Measurements from ENCODE around the gene VRK2. TPM values are rescaled to one million over a fixed set of nuclear protein-coding genes. Genes with fewer than 3 reads are reported as not detected.
"Not testable (repeated sequence)": the region's sequence is repeated elsewhere in the genome, so short reads cannot be mapped to it uniquely, and the experiment has no call there.

Gene VRK2
- total RNA-seq, 1 donor from 2014 or later = 27.3 TPM

GRCh38 chr2:58180635-58181034, 134.0 kb downstream of the VRK2 start:
- no peak for DNase-seq (ENCODE audit: low read depth)
- no peaks in the 10 kb centered on the region for H3K27me3 ChIP-seq (ENCODE audit: control insufficient read depth, insufficient read depth, low read length)
- H3K36me3 ChIP-seq (ENCODE audit: control insufficient read depth, insufficient read depth, low read length) = no peaks in the 10 kb centered on the region
- no peak for TF ChIP-seq CTCF (IDR thresholded peaks at IDR 0.05; ENCODE audit: insufficient read depth, low read length, poor library complexity, severe bottlenecking)
- H3K4me3 ChIP-seq (ENCODE audit: low read depth, low read length) = no peak overlapping the region

GRCh38 chr2:58182527-58182926, 135.9 kb downstream of the VRK2 start:
- DNase-seq (ENCODE audit: low read depth) = no peak
- TF ChIP-seq CTCF (IDR thresholded peaks at IDR 0.05; ENCODE audit: insufficient read depth, low read length, poor library complexity, severe bottlenecking) = no peak
- Histone ChIP-seq H3K36me3 (ENCODE audit: control insufficient read depth, insufficient read depth, low read length) (no peaks in the 10 kb centered on the region), H3K27me3 (ENCODE audit: control insufficient read depth, insufficient read depth, low read length) (no peaks in the 10 kb centered on the region), H3K4me3 (ENCODE audit: low read depth, low read length) (no peak overlapping the region)

- no peak for TF ChIP-seq CTCF (IDR thresholded peaks at IDR 0.05; ENCODE audit: insufficient read depth, low read length, poor library complexity, severe bottlenecking)
- Histone ChIP-seq H3K4me3 (ENCODE audit: low read depth, low read length) (no peak overlapping the region), H3K27me3 (ENCODE audit: control insufficient read depth, insufficient read depth, low read length) (no peaks in the 10 kb centered on the region), H3K36me3 (ENCODE audit: control insufficient read depth, insufficient read depth, low read length) (no peaks in the 10 kb centered on the region)
- no peak for DNase-seq (ENCODE audit: low read depth)
Measured at GRCh38 chr2:58186501-58186900, 139.9 kb downstream of the VRK2 start.

GRCh38 chr2:58187022-58187421, 140.4 kb downstream of the VRK2 start:
- H3K27me3 ChIP-seq (ENCODE audit: control insufficient read depth, insufficient read depth, low read length); H3K4me3 ChIP-seq (ENCODE audit: low read depth, low read length); DNase-seq (ENCODE audit: low read depth); H3K36me3 ChIP-seq (ENCODE audit: control insufficient read depth, insufficient read depth, low read length): not testable (repeated sequence)

- Histone ChIP-seq H3K36me3 (ENCODE audit: control insufficient read depth, insufficient read depth, low read length) (no peaks in the 10 kb centered on the region), H3K27me3 (ENCODE audit: control insufficient read depth, insufficient read depth, low read length) (no peaks in the 10 kb centered on the region), H3K4me3 (ENCODE audit: low read depth, low read length) (no peak overlapping the region)
- no peak for TF ChIP-seq CTCF (IDR thresholded peaks at IDR 0.05; ENCODE audit: insufficient read depth, low read length, poor library complexity, severe bottlenecking)
- no peak for DNase-seq (ENCODE audit: low read depth)
Measured at GRCh38 chr2:58194458-58194857, 147.9 kb downstream of the VRK2 start.

- no peak for DNase-seq (ENCODE audit: low read depth)
- Histone ChIP-seq H3K4me3 (ENCODE audit: low read depth, low read length) (no peak overlapping the region), H3K27me3 (ENCODE audit: control insufficient read depth, insufficient read depth, low read length) (no peaks in the 10 kb centered on the region), H3K36me3 (ENCODE audit: control insufficient read depth, insufficient read depth, low read length) (no peaks in the 10 kb centered on the region)
- TF ChIP-seq CTCF (IDR thresholded peaks at IDR 0.05; ENCODE audit: insufficient read depth, low read length, poor library complexity, severe bottlenecking) = no peak
Measured at GRCh38 chr2:58195662-58196061, 149.1 kb downstream of the VRK2 start.

All from kidney epithelial cell (primary cell).